GM10266 (cell line): ENCODE results near the gene PRKAA2.
"Not testable (repeated sequence)": the region's sequence is repeated elsewhere in the genome, so short reads cannot be mapped to it uniquely, and the experiment has no call there.

Source experiments
- DNase-seq: peaks from one replicate; pipeline ENCODE4 v3.0.0; 2012; ENCODE audit errors: extremely low spot score
- TF ChIP-seq, protein P1 (sequence below): IDR thresholded peaks from 2 replicates; pipeline ENCODE4 v1.5.1; 2012; ENCODE audit warnings: mild to moderate bottlenecking, low read depth; ENCODE audit not compliant: control insufficient read depth, insufficient read depth; ENCODE audit errors: missing control alignments

The PRKAA2 gene

DNA sequence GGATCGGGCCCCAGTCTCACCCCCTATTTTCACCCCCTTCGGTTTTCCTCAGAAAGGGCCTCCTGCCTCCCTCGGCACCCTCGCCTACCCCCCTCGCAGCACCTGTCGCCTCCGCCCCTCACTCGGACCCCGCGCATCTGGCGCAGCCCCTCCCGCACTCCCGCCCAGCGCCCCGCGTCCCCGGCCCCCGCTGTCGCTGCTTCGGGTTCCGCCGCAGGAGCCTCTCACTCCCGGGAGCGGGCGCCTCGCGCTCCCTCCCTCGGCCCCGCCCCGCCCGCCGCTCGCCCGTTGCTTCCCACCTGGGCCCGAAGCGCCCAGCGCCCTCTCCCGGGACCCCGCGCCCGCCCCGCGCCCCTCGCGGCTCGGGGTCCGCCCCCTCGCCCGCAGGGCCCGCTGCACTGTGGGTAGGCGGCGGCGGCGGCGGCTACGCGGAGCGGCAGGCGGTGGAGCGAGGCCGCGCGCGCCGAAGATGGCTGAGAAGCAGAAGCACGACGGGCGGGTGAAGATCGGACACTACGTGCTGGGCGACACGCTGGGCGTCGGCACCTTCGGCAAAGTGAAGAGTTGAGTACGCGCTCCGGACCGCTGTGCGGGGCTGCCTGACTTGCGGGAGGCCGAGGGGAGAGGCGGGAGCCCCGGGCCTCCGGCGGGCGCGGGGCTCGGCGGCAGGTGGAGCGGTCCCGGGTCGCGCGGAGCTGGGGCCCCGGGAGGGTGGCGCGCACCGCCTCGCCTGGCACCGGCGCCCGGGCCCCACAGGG lies at the start of gene PRKAA2:
PRKAA2 (plus strand) TSS at position 396 of the 758 bp plus-strand sequence; CDS start at position 470, 74 bp downstream.
- TF ChIP-seq, protein P1, sequence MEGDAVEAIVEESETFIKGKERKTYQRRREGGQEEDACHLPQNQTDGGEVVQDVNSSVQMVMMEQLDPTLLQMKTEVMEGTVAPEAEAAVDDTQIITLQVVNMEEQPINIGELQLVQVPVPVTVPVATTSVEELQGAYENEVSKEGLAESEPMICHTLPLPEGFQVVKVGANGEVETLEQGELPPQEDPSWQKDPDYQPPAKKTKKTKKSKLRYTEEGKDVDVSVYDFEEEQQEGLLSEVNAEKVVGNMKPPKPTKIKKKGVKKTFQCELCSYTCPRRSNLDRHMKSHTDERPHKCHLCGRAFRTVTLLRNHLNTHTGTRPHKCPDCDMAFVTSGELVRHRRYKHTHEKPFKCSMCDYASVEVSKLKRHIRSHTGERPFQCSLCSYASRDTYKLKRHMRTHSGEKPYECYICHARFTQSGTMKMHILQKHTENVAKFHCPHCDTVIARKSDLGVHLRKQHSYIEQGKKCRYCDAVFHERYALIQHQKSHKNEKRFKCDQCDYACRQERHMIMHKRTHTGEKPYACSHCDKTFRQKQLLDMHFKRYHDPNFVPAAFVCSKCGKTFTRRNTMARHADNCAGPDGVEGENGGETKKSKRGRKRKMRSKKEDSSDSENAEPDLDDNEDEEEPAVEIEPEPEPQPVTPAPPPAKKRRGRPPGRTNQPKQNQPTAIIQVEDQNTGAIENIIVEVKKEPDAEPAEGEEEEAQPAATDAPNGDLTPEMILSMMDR, result no peak
- peak; percentile 37 for DNase-seq

DNA sequence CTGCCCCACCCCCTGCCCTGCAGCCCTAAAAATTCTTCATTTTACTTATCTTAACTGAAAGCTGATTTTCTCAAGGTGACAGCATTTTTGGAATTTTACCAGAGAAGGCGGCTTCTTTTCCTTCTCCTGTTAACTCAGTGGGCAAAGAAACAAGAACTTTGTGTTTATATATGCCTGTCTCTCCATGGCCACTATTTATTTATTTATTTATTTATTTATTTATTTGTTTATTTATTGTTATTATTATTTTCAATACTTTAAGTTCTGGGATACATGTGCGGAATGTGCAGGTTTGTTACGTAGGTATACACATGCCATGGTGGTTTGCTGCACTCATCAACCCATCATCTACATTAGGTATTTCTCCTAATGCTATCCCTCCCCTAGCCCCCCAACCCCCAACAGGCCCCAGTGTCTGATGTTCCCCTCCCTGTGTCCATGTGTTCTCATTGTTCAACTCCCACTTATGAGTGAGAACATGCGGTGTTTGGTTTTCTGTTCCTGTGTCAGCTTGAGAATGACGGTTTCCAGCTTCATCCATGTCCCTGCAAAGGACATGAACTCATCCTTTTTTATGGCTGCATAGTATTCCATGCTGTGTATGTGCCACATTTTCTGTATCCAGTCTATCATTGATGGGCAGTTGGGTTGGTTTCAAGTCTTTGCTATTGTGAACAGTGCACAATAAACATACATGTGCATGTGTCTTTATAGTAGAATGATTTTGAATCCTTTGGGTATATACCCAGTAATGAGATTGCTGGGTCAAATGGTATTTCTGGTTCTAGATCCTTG lies 49.5 kb upstream of the PRKAA2 start:
- not testable (repeated sequence) for DNase-seq

DNA sequence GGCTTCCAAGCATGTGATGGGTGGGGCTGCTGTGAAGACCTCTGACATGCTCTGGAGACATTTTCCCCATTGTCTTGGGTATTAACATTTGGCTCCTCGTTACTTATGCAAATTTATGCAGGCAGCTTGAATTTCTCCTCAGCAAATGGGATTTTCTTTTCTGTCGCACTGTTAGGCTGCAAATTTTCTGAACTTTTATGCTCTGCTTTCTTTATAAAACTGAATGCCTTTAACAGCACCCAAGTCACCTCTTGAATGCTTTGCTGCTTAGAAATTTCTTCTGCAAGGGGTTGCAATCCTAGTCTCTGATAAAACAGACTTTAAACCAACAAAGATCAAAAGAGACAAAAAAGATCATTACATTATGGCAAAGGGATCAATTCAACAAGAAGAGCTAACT lies 35.0 kb upstream of the PRKAA2 start:
- DNase-seq, result not testable (repeated sequence)

DNA sequence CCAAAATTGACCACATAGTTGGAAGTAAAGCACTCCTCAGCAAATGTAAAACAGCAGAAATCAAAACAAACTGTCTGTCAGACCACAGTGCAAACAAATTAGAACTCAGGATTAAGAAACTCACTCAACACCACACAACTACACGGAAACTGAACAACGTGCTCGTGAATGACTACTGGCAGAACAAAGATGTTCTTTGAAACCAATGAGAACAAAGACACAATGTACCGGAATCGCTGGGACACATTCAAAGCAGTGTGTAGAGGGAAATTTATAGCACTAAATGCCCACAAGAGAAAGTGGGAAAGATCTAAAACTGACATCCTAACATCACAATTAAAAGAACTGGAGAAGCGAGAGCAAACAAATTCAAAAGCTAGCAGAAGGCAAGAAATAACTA lies 34.3 kb upstream of the PRKAA2 start:
- DNase-seq, result not testable (repeated sequence)

DNA sequence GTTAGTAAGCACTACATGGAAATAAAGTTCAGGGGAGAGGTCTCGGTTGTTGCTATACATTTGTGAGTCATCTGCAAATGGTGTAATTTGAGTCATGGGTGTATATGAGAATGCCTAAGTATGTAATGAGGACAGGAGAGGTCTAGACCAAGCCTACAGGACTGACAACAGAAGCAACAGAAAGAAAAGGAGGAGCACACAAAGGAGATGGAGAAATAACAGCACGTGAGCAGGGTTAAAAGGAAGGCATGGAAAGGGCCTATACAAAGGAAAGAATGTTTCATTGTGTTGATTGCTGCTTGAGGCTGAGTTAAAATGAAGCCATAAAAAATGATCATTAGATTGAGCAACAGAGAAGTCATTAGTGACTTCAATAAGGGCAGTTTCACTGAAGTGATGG lies 28.0 kb upstream of the PRKAA2 start:
- TF ChIP-seq, protein P1, result no peak
- no peak for DNase-seq

DNA sequence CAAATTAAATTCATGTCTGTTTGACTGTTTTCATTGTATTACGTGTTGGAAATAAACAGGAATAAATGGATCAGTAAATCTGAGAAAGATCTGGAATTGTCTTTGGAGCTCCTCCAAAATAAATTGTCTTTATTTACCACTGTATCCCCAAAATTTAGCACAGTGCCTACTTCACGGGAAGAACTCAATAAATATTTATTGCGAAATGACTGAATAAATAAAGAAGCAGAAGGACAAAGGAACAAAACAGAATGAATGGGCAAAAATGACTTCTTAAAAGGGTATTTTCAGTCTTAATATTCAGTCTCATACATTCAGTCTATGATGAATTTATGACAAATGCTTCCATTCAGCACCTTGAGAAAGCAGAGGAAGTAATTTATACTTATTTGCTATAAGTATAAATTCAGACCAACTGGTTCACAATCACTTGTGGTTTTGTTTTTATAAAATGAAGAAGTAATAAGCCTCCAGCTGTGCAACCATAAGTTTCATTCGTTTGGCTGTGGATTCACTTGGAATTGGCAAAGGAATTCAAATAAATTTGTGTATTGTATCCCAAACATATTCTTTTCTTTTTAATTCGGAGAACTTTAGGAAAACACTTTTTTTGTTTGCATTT lies 19.2 kb upstream of the PRKAA2 start:
- TF ChIP-seq, protein P1, result no peak
- no peak for DNase-seq

DNA sequence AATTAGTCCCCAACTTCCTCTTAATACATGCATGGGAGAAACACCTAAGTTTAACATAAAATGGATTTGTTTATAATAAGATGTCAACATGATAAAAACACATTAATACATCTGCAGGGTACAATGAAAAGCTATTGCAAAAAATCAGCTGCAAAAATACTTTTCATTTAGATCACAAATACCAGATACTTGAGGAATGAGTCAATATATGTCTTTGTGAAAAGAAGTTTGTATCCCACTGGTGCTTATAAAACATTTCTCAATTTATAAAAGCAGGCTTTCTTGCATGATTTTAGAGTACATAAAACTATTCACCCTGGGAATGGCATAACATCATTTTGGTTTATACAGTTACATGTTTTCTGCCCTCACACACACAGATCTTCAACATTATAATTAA lies 18.6 kb upstream of the PRKAA2 start:
- no peak for DNase-seq
- TF ChIP-seq, protein P1, result no peak

DNA sequence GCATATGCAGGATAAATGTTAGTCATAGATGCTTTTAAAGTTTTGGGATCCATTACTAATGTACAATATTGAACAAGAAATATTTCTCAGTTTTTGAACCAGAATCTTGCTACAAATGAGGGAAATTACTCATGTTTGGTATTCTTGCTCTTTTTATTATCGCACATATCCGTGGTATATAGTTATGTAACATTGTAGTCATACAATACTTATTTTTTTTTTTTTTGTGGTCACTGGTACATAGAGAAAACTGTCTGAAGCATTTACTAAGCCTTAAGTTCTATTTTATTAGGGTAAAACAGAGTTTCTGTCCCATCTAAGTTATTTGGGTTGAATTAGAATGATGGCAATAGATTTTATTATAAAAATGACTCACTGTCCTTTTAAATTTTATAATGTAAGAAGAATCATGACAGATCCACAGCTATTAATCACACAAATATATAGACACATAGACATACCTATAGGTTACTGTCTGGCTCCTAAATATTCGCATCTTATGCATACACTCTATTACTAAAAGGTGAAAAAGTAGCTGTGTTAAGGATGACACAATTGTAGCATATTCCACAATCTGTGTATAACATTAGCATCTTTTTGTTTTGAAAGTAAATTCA lies 18.0 kb upstream of the PRKAA2 start:
- TF ChIP-seq, protein P1, result no peak
- DNase-seq, result no peak
